HG03565 (cell line): ENCODE data around the gene TXNRD2.
"Not testable (repeated sequence)": the region's sequence is repeated elsewhere in the genome, so short reads cannot be mapped to it uniquely, and the experiment has no call there.

ENCODE experiments used
- ATAC-seq: cut with Tn5 transposase; IDR thresholded peaks from one replicate; pipeline ENCODE4 v1.9.1; 2021; ENCODE audit warnings: mild to moderate bottlenecking, moderate library complexity; ENCODE audit not compliant: unreplicated experiment

TXNRD2 gene

DNA sequence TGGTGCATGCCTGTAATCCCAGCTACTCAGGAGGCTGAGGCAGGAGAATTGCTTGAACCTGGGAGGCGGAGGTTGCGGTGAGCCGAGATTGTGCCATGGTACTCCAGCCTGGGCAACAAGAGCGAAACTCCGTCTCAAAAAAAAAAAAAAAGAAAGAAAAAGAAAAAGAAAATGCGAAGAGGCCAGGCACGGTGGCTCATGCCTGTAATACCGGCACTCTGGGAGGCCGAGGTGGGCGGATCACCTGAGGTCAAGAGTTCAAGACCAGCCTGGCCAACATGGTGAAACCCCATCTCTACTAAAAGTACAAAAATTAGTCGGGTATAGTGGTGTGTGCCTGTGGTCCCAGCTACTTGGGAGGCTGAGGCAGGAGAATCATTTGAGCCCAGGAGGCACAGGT is 15.6 kb downstream of the TXNRD2 start:
- not testable (repeated sequence) for ATAC-seq

DNA sequence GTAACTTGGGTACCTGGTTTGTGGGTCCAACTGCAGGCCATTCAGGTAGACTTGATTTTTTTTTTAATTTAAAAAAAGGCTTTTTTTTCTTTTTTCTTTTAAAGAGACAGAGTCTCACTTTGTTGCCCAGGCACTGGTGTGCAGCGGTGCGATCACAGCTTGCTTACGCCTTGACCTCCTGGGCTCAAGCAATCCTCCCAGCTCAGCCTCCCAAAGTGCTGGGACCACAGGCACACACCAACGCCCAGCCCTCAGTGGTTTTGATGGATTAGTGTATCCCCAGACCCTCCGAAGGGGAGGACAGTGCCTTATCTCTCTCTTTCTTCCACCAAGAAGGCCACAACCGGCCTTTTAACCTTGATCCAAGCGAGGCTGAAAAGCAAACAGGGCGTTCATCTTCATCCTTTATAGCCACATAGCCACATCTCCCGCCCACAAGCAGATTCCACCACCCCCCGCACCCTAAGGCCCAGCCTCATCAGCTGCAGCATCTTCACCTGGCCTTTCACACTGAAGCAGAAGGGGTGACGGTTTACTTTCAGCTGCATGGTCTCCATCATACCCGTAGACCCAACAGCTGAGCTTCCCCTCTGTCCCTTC is 17.6 kb downstream of the TXNRD2 start:
- ATAC-seq: no peak

DNA sequence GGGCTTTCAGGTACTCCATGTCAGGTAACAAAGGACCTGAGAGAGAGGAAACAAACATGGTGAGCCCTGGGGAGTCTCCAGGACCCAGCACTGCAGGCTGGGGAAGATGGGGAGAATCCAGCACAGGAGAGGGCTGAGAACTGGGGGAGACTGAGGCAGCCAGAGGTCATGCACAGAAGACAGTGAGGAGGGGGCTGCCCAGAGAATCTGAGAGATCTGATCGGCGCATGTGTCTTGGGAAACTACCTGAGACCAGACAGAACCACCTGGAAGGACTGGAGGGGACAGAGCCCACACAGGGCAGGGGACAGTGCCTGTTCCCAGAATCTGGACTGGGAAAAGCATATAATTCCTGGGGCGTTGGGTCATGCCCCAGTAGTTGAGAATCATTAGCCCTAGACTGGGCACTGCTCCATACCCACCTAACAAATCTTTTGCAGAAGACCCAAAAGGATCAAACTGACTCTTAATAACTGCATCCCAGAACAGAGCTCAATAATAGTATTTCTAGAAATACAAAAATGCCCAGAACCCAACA is 20.0 kb downstream of the TXNRD2 start:
- ATAC-seq: no peak

DNA sequence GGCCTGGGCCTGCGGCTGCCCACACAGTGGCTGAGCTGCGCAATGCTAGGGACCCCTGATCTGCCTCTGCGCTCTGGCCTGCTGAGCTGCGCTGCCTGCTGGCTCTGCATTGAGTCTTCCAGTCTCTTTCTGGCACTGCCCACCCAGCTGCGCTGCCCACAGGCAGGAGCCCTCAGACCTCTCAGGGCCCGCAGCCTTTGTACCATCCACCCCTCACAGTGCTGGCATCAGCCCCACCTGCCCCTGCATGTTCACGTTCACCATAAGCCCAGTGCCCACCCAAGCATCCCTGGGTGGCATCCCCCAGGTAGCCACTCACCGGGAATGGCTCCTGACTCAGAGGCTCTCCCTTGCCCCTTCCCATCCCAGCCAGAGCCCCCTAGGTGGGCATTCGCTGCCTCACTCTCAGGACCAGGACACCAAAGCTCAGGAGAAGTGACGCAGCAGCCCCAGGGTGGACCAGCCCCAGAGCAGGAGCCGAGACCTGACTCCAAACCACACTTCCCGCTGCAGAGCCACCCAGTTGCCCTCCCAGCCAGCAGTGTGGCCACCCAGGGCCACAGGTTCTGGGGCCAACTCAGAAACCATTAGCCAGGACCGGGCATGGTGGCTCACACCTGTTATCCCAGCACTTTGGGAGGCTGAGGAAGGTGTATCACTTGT is 21.8 kb downstream of the TXNRD2 start:
- ATAC-seq: no peak

DNA sequence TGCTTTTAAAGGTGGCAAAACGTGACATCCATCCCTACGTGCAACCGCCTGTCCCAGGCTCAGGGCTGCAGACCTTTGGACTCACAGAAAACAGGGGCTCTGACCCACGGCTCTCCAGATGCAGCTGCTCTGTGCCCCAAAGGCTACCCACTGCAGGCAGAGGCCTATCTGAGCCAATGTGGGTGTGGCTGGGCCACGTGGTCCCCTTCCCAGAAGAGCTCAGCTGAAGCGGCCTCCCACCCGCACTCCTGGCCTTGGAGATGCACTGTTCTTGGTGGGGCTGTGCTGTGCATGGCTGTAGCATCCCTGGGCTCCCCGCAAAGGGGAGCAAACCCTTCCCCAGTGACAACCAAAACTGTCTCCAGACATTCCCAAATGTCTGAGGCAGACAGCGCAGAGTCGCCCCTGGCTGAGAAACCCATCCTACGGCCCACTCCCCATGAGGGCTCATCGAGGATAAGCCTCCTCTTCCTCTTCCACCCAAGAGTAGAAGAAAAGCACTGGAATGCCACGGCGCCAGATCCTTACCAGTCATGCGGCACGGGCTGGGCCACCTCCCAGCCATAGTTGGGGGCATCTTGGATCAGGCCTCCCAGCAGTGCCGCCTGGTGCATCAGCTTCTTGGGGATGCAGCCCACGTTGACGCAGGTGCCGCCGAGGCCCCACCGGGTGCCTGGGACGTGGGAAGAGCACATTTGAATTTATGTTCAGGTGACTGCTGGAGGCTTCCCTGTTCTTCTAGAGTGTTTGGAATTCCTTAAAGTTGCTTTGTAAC is 23.1 kb downstream of the TXNRD2 start:
- no peak for ATAC-seq

DNA sequence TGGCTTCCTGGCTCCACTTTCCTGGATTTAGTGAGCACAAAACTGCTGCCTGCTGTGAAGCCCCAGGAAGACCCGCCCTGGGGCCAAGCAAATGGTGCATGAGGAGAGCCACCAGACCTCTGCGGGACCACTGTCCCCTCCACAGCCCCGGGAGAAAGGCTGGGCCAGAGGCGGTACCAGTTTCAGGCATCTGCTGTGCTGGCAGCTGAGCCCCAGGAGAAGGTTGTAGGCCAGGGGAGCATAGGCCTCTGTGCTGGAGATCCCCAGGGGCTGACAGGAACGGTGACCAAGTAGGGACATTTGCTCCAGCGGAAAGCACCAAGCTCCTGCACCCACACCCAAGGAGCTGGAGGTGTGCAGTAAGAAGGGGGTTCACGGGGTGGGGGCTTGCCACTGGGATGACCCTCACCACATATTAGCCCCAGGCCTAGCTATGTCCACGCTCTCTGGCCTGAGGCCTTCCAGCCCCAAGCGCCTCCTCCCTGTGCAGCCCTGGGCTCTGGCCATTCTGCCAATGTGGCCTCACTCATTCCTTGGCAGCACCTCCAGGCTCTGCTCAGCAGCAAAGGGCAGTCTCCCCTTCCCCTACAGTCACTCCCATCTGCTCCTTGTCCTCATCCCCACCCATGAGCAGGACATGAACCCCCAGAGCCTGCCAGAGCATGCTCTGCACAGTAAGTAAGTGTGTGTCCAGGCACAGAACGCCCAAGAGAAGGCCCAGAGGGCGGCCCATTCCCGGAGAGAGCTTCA is 24.1 kb downstream of the TXNRD2 start:
- ATAC-seq: no peak

DNA sequence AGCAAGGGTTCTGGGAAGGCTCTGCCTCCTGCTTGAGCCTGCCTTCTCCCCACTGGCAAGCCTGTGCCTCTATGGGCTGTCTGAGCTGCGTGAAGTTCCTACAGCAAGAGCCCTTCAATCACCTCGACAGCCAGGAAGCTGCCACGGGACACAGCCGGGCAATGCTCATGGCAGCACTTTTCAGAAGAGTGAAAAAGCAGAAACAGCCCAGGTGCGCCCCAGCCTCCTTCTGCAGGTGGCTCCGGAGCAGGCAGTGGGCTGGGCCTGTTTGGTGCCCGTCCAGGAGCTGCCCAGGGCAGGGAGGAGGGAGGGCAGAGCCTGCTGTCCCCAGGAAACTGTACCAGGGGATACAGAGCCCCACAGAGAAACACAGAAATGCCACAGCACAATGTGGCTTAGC is 24.7 kb downstream of the TXNRD2 start:
- ATAC-seq: no peak

DNA sequence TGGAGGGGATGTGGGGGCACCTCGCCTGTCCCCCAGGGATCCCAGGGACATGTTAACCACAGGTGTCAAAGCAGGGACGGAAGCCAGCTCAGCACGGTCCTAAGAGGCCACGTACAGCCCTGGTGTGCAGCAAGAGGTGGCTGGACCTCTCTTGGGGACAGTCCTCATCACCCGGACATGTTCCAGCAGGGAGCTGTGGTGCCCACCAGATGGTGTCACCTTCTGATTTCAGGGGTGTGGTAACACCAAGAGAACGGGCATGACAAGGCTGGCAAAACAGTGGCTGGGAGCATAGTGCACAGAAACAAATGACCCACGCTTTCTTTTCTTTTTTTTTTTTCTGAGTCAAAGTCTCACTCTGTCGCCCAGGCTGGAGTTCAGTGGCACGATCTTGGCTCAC is 25.6 kb downstream of the TXNRD2 start:
- ATAC-seq: no peak

DNA sequence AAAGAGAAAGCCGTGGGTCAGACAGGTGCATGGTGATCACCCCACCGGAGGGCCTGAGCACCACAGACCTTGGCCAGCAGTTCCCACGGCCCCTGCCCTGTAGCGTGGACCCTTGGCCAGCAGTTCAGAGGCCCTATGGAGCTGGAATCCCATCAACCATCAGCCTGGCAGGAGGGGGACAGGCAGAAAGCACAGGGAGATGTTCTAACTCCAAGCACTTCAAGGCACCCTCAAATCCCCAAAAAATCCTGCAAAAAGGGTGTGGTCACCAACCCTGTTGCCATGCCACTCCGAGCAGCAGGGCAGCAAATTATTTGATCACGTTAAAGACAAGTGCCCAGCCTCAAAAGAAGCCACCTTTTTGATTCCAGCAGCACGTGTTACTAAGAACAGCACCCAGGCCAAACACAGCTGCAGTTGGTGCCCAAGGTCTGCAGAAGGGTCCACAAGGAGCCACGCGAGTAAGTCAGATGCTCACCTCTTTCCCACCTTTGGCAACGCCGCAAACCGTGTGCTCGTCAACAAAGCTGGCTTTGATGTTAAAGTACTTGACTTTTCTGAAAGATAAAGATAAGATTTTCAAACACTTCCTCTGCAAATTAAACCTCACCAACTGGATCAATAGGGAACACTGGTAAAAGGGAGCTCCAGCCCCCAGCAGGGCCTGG is 26.2 kb downstream of the TXNRD2 start:
- no peak for ATAC-seq

DNA sequence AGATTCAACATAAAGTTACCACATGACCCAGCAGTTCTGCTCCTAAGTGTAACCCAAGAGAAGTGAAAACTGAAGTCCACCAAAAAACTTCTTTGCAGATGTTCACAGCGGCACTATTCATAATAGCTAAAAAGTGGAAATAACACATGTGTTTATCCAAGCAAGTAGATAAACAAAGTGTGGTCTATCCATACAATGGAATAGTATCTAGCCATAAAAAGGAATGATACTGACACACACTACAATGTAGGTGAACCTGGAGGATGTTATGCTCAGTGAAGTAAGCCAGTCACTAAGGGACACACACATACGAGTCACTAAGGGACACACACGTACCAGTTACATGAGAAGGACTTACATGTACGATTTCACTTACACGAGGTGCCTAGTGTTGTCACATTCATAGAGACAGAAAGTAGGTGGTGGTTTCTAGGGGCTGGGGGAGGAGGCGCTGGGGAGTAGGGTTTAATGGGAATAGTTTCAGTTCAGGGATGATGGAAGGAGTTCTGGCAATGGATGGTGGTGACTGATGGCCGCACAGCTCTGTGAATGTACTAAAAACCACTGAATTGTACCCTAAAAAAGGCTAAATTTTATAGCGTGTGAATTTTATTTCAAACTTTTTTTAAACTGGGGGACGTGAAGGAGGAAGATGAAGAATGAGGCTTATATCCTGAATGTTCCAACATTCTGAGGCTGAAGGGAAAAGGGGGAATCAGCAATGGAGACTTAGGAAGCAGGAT is 27.2 kb downstream of the TXNRD2 start:
- no peak for ATAC-seq

DNA sequence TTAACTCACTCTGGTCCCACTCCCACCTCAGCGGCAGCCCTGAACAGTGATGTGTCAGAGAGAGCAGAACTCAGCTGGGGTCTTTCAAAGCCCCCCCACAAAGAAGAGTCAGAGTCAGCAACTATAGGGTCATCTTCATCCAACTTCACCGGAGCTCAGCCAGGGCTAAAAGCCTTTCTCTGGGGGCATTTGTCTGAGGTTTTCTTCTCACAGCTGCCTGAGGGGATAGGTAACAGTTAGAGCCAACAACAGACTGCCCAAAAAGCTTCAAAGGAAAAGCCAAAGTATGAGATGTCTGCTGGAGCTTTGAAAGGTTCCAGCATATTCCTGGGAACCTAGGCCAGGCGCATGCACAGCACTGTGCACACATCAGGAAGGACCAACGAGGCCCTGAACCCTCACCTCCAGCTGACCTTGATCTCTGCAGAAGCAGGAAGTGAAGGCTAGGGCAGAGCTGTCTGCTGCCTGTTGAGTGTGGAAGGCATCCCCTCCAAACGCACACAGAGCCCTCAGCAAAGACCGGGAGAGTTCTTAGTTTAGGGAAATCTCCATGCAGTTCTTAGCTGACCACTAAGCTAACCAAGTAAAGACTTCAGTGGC is 28.2 kb downstream of the TXNRD2 start:
- ATAC-seq: no peak

DNA sequence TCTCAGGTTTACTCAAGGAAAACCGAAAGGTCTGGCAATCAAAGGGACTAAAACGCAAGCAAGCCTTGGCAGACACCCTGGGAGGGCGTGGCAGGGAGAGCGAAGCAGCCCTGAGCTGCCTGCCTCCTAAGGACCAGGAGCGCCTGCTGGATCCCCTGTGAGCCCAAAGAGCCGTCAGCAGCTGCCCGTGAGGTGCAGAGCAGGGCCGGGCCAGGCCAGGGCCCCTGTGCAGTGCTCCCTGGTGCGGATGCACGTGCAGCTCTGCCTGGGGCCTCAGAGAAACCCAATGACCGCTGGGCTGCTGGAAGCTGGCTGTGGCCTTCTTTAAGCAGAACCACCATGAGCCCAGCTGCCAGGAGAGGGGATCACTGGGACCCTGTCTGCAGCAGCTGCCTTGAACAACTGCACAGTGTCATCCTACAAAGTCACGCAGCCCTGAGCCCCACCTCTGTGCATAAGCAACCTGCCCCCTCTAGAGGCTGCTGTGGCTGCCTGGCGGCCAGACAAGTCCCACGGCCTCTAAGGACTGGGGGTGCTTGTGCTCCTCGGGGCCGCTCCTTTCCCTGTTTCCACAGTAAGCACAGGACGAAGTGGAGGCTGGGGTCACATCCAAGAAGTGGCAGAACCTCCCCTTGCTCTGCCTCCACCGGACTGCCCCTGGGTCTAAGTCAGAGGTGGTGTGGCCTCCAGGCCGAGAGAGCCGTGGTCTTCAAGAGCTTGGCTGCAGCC is 29.2 kb downstream of the TXNRD2 start:
- ATAC-seq: no peak

DNA sequence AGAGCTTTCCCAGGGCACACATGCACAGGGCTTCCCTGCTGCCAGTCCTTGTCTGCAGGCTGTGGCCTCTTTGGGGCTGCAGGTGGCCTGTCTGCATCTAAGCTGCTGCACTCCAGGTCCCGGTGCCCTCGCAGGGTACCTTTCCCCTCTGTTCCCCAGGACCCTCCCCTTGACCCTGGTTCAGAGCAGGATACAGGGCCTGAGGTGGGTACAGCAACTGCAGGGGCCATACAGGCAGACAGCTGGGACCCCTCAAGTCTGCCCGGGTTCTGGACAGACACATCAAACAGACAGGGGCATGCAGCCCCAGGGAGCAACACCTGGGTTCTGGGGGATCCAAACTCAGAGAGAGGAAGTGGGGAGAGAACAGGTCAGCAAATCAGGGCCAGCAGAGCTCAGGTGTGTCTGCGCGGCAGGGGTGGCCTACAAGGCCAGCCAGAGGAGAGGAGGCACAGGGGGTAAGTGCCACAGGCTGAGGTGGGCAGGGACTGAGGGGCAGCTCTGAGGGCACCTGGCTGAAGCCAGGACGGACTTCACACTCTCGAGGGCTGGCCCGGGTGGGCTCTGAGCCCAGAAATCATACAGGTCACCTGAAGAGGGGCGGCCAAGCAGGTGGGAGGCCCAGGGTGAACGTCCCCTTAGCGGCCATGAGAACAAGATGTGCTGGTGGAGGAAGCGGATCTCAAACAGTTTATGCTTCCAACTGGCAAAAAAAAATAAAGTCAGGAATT is 29.9 kb downstream of the TXNRD2 start:
- no peak for ATAC-seq

DNA sequence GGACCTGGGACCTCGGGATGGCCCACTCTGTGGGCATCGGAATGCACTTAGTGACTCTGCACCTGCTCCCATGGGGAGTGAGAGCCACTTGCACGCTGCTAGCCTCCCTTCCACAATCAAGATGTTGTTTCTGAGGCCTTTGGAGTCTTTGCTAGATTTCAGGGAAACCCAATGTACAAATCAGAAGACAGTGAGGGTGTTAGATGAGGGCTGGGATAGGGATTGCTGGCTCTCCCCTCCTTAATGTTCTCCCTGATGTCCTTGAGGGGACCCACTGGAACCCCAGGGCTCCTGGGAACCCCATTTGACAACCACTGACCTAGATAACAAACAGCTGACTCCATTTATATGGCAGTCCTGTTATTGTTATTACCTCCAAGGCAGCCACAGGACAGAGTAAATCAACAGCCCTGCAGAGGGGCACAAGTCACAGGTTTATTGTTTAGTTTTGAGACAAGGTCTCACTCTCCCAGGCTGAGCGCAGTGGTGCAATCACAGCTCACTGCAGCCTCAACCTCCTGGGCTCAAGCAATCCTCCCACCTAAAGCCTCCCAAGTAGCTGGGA is 31.4 kb downstream of the TXNRD2 start:
- no peak for ATAC-seq

DNA sequence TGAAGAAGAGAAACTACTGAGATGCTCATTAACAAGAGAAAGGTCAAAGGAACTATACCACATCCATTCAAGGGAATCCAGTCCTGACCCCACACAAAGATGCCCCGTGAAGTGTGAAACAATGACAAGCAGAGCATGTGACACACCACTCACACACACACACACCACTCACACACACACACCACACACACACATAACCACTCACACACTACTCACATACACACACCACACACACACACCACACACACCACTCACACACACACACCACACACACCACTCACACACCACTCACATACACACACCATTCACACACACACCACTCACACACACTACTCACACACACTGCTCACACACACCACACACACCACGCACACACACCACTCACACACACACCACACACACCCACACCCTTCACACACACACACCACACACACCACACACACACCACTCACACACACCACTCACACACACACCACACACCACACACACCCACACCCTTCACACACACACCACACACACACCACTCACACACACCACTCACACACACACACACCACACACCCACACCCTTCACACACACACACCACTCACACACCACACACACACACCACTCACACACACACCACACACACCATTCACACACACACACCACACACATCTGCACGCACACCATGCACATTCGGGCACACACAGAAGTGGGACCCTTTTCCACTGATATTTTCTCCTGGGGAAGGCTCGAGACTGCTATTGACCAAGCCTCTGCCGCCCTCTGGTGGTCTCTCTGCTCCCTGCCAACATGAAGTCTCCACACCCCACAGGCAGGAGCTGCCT is 32.1 kb downstream of the TXNRD2 start:
- ATAC-seq: no peak

DNA sequence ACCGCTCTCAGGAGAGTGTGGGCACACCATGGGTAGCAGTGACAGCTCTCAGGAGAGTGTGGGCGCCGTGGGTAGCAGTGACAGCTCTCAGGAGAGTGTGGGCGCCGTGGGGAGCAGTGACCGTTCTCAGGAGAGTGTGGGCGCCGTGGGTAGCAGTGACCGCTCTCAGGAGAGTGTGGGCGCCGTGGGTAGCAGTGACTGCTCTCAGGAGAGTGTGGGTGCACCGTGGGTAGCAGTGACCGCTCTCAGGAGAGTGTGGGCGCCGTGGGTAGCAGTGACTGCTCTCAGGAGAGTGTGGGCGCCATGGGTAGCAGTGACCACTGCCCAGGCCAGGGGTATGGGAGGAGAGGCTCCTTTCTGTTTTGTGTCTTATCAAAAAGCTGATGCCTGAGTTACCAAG is 33.7 kb downstream of the TXNRD2 start:
- not testable (repeated sequence) for ATAC-seq

DNA sequence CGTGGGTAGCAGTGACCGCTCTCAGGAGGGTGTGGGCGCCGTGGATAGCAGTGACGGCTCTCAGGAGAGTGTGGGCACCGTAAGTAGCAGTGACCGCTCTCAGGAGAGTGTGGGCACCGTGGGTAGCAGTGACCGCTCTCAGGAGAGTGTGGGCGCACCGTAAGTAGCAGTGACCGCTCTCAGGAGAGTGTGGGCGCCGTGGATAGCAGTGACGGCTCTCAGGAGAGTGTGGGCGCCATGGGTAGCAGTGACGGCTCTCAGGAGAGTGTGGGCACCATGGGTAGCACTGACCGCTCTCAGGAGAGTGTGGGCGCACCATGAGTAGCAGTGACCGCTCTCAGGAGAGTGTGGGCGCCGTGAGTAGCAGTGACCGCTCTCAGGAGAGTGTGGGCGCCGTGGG is 34.8 kb downstream of the TXNRD2 start:
- not testable (repeated sequence) for ATAC-seq
